ENCODE measurements around the gene SCN5A. TPM values are rescaled to one million over a fixed set of nuclear protein-coding genes. Genes with fewer than 3 reads are reported as not detected.
A peak's percentile ranks its signal among the peaks of the same experiment; 100 is the strongest.

The SCN5A gene
- total RNA-seq, 1 donor from 2014 or later = 0.25 TPM

DNA sequence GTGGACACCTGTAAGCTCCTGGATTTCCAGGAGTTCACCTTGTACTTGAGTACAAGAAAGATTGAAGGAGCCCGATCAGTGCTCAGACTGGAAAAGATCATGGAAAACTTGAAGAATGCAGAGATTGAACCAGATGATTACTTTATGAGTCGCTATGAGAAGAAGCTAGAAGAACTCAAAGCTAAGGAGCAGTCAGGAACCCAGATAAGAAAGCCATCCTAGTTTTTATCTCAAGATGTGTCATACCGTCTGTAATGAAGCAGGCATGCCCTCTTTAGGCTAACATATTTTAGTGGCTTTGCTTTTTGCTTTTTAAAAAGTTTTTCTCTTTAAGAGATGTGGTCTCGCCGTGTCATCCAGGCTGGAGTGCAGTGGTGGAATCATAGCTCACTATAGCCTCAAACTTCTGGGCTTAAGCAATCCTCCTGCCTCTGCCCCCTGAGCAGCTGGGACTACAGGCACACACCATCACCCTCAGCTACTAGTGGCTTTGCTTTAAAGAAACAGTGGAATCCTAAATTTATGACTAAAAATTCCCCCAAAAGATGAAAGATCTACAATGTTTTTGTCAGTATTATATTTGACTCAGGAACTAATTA lies 125.2 kb downstream of the SCN5A start:
- DNase-seq (ENCODE audit: low spot score) = no peak
- TF ChIP-seq, protein P1, sequence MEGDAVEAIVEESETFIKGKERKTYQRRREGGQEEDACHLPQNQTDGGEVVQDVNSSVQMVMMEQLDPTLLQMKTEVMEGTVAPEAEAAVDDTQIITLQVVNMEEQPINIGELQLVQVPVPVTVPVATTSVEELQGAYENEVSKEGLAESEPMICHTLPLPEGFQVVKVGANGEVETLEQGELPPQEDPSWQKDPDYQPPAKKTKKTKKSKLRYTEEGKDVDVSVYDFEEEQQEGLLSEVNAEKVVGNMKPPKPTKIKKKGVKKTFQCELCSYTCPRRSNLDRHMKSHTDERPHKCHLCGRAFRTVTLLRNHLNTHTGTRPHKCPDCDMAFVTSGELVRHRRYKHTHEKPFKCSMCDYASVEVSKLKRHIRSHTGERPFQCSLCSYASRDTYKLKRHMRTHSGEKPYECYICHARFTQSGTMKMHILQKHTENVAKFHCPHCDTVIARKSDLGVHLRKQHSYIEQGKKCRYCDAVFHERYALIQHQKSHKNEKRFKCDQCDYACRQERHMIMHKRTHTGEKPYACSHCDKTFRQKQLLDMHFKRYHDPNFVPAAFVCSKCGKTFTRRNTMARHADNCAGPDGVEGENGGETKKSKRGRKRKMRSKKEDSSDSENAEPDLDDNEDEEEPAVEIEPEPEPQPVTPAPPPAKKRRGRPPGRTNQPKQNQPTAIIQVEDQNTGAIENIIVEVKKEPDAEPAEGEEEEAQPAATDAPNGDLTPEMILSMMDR (IDR thresholded peaks at IDR 0.05) = no peak
- Mint-ChIP-seq H3K4me3 (ENCODE audit: unreplicated experiment) (no peak overlapping the region), H3K27ac (ENCODE audit: unreplicated experiment) (no peak overlapping the region), H3K27me3 (ENCODE audit: low read depth) (no peaks in the 10 kb centered on the region), H3K9me3 (ENCODE audit: low read depth) (no peaks in the 10 kb centered on the region), H3K36me3 (ENCODE audit: low read depth) (peaks cover 27% of the 10 kb centered on the region), H3K4me1 (ENCODE audit: low read depth) (peaks cover 9% of the 10 kb centered on the region)

GRCh38 chr3:38522002-38522401 lies 127.5 kb downstream of the SCN5A start:
- Mint-ChIP-seq H3K27me3 (ENCODE audit: low read depth) (no peaks in the 10 kb centered on the region), H3K27ac (ENCODE audit: unreplicated experiment) (no peak overlapping the region), H3K4me1 (ENCODE audit: low read depth) (peaks cover 9% of the 10 kb centered on the region), H3K9me3 (ENCODE audit: low read depth) (no peaks in the 10 kb centered on the region), H3K4me3 (ENCODE audit: unreplicated experiment) (no peak overlapping the region), H3K36me3 (ENCODE audit: low read depth) (peaks cover 26% of the 10 kb centered on the region)
- TF ChIP-seq, protein P1 (IDR thresholded peaks at IDR 0.05) = no peak
- DNase-seq (ENCODE audit: low spot score) = no peak

DNA sequence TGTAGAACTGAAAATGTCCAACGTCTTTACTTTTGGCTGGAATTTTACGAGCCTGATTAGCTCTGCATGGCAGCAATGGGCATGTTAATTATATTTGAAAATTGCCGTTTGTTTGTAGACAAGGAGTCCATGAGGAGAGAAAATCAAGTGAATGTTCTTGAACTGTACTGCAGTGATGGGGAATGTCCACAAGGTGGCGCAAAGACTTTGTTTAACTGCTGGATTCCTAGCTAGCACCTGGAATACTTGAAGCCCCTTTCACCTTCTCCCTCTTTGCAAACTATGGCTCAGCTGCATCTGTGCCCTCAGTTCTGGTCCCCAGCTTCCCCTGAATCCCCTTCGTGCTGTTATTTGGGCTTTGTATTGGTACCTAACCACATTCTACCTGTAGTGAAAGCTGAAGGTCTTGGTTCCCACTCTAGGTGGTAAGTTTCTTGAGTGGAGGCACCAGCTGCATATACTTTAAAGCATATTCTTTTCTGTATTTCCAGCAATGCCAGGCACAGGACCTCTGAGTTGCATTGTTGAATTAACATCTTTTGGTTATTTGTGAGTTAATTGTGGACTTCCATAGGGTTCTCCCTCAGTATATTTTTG lies 128.0 kb downstream of the SCN5A start:
- TF ChIP-seq, protein P1 (IDR thresholded peaks at IDR 0.05) = peak; percentile 98
- Mint-ChIP-seq H3K27ac (ENCODE audit: unreplicated experiment) (no peak overlapping the region), H3K27me3 (ENCODE audit: low read depth) (no peaks in the 10 kb centered on the region), H3K4me1 (ENCODE audit: low read depth) (peaks cover 9% of the 10 kb centered on the region), H3K9me3 (ENCODE audit: low read depth) (no peaks in the 10 kb centered on the region), H3K36me3 (ENCODE audit: low read depth) (peaks cover 27% of the 10 kb centered on the region), H3K4me3 (ENCODE audit: unreplicated experiment) (no peak overlapping the region)
- no peak for DNase-seq (ENCODE audit: low spot score)

GRCh38 chr3:38519651-38520050 lies 129.8 kb downstream of the SCN5A start:
- H3K4me3 Mint-ChIP-seq (ENCODE audit: unreplicated experiment) = no peak overlapping the region
- H3K27ac Mint-ChIP-seq (ENCODE audit: unreplicated experiment) = no peak overlapping the region
- peaks cover 9% of the 10 kb centered on the region for H3K4me1 Mint-ChIP-seq (ENCODE audit: low read depth)

DNA sequence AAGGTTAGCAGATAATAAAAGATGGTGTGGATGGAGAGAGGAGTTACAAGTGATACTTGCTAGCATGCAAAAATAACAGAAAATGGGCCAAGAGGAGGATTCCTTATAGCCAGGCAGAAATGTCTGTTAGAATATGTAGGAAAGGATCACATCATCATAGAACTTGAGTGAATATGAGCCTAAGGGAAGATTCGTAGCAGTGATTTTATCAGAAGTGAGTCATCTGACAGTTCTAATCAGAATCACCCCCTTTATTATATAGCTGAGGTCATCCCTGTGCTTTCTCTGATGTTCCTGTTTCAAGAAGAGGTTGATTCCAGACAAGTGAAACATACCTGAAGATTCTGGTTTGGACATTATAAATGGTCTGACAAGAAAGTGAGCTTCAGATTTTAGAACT lies 130.5 kb downstream of the SCN5A start:
- no peak overlapping the region for H3K27ac Mint-ChIP-seq (ENCODE audit: unreplicated experiment)
- peaks cover 9% of the 10 kb centered on the region for H3K4me1 Mint-ChIP-seq (ENCODE audit: low read depth)
- TF ChIP-seq, protein P1 (IDR thresholded peaks at IDR 0.05) = no peak
- H3K27me3 Mint-ChIP-seq (ENCODE audit: low read depth) = no peaks in the 10 kb centered on the region
- no peak overlapping the region for H3K4me3 Mint-ChIP-seq (ENCODE audit: unreplicated experiment)
- no peak for DNase-seq (ENCODE audit: low spot score)
- peaks cover 24% of the 10 kb centered on the region for H3K36me3 Mint-ChIP-seq (ENCODE audit: low read depth)
- H3K9me3 Mint-ChIP-seq (ENCODE audit: low read depth) = no peaks in the 10 kb centered on the region

More at GRCh38 chr3:38519651-38520050, 129.8 kb downstream of the SCN5A start:
- TF ChIP-seq, protein P1 (IDR thresholded peaks at IDR 0.05) = no peak
- Mint-ChIP-seq H3K27me3 (ENCODE audit: low read depth) (no peaks in the 10 kb centered on the region), H3K9me3 (ENCODE audit: low read depth) (no peaks in the 10 kb centered on the region), H3K36me3 (ENCODE audit: low read depth) (peaks cover 25% of the 10 kb centered on the region)
- no peak for DNase-seq (ENCODE audit: low spot score)

Measured in chondrocyte (in vitro differentiated cells).